ENCODE data around the gene ALDH1A1. TPM values are rescaled to one million over a fixed set of nuclear protein-coding genes. Genes with fewer than 3 reads are reported as not detected.

The ALDH1A1 gene
- total RNA-seq, 4 donors from 2014 or later, result 66.4 to 97.5 (median 82.3) TPM

DNA sequence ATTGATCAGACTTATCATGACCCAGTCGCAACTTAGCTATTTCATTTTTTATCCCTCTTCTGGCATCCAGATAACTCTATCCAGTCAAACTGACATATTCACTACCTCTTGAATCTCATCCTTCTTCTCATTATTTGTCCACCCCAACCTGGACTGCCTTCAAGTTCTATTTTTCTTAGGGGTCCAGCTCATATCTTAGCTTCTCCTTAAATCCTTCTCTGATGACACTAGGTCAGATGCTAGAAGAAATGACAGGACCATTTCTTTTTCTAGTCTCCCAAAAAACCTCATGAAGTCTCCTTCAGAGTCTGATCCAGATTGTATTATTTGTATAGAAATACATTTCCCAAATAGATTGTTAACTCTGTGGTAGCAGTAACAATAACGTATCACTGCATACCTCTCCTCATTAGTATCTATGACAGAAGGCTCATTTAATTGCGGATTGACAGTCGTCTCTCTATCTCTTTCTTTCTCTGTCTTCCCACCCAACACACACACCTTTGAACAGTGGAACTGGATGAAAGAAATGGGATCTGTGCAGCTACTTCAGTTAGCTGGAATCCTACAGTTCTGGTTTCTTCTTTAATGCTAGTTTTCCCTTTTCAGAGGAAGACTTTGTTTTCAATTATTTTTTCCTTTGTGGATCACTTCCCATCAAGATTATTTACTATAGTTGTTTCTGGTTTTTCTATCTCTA lies 33.5 kb downstream of the ALDH1A1 start:
- Histone ChIP-seq H3K4me1 (peaks cover 0 to 6% (median 0%) of the 10 kb centered on the region in 4 donors), H3K9me3 (no peaks in the 10 kb centered on the region), H3K36me3 (peaks cover 0 to 15% (median 0%) of the 10 kb centered on the region in 4 donors), H3K27ac (replicated peaks in 1 of 4) (no peak overlapping the region), H3K27me3 (no peaks in the 10 kb centered on the region), H3K4me3 (no peak overlapping the region)
- intact Hi-C loops (cut with DNase I), result no loop called here
- DNase-seq (ENCODE audit: extremely low spot score), result no peak
- WGBS, result 95% methylated on average over 4 of the region's 4 CpGs
- TF ChIP-seq EP300 (IDR thresholded peaks at IDR 0.05) (no peak), POLR2A (IDR thresholded peaks at IDR 0.05; ENCODE audit: low read depth) (no peak), POLR2AphosphoS5 (IDR thresholded peaks at IDR 0.05) (no peak)
- TF ChIP-seq, protein P1, sequence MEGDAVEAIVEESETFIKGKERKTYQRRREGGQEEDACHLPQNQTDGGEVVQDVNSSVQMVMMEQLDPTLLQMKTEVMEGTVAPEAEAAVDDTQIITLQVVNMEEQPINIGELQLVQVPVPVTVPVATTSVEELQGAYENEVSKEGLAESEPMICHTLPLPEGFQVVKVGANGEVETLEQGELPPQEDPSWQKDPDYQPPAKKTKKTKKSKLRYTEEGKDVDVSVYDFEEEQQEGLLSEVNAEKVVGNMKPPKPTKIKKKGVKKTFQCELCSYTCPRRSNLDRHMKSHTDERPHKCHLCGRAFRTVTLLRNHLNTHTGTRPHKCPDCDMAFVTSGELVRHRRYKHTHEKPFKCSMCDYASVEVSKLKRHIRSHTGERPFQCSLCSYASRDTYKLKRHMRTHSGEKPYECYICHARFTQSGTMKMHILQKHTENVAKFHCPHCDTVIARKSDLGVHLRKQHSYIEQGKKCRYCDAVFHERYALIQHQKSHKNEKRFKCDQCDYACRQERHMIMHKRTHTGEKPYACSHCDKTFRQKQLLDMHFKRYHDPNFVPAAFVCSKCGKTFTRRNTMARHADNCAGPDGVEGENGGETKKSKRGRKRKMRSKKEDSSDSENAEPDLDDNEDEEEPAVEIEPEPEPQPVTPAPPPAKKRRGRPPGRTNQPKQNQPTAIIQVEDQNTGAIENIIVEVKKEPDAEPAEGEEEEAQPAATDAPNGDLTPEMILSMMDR (IDR thresholded peaks at IDR 0.05), result no peak

DNA sequence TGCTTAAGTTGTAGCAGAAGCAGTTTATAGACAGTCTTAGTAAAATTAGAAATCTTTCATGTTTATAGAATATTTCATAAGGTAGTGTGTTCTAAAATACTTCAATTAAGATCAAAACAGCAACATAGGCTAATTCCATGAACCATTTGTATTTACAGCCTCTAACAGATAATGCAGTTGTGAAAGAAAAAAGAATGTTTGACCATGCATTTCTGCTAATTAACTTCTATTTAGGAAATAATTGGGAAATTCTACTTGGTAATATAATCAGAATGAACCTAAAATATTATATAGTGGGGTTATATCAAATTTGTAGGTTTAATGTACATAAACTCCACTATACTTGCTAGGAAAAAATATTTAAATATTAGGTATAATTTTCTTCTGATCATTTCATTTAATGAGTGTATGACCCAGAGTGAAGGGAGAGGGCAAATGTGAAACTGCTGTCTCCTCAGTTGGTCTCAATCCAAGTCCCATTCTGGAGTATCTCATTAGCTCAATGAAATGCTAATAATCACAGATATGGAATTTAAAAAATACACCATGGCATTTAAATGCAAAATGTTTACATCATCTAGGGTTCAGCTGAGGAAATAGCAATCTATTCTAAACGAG lies 34.9 kb downstream of the ALDH1A1 start:
- Histone ChIP-seq H3K27me3 (no peaks in the 10 kb centered on the region), H3K27ac (replicated peaks in 1 of 4) (no peak overlapping the region), H3K4me3 (no peak overlapping the region), H3K9me3 (no peaks in the 10 kb centered on the region), H3K36me3 (peaks cover 0 to 15% (median 0%) of the 10 kb centered on the region in 4 donors), H3K4me1 (peaks cover 0 to 6% (median 0%) of the 10 kb centered on the region in 4 donors)
- 20% methylated on average over 1 of the region's 1 CpG for WGBS
- TF ChIP-seq POLR2AphosphoS5 (IDR thresholded peaks at IDR 0.05), result no peak
- TF ChIP-seq EP300 (IDR thresholded peaks at IDR 0.05), result no peak
- TF ChIP-seq, protein P1 (IDR thresholded peaks at IDR 0.05), result no peak
- TF ChIP-seq POLR2A (IDR thresholded peaks at IDR 0.05; ENCODE audit: low read depth), result no peak
- no peak for DNase-seq (ENCODE audit: extremely low spot score)
- intact Hi-C loops (cut with DNase I), result no loop called here

DNA sequence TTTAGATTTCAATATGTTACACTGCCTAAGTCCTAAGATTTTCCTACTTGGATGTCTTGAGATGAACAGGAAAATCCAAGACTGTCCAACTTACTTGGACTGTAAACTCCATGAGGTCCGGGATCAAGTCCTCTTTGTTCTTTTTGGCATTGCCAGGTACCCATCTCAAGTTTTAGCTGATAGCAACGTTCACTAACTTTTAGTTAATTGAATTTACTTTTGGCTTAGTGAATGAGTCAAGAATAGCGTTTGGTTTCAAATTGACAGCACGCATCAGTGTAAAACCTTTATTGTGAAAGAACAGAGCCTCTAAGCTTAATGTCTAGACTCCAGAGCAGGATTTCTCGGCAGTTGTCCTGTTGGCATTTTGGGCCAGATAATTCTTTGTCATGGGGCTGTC lies 37.2 kb downstream of the ALDH1A1 start:
- no peak for DNase-seq (ENCODE audit: extremely low spot score)
- no peaks in the 10 kb centered on the region for H3K27me3 ChIP-seq
- 88% methylated on average over 5 of the region's 5 CpGs for WGBS
- H3K4me1 ChIP-seq, result peaks cover 0 to 13% (median 0%) of the 10 kb centered on the region in 4 donors
- no peak for TF ChIP-seq POLR2A (IDR thresholded peaks at IDR 0.05; ENCODE audit: low read depth)
- TF ChIP-seq, protein P1 (IDR thresholded peaks at IDR 0.05), result no peak
- TF ChIP-seq POLR2AphosphoS5 (IDR thresholded peaks at IDR 0.05), result no peak
- TF ChIP-seq EP300 (IDR thresholded peaks at IDR 0.05), result no peak
- H3K36me3 ChIP-seq, result peaks cover 0 to 15% (median 0%) of the 10 kb centered on the region in 4 donors
- no peaks in the 10 kb centered on the region for H3K9me3 ChIP-seq
- H3K27ac ChIP-seq (replicated peaks in 1 of 4), result no peak overlapping the region
- H3K4me3 ChIP-seq, result no peak overlapping the region
- intact Hi-C loops (cut with DNase I), result no loop called here

DNA sequence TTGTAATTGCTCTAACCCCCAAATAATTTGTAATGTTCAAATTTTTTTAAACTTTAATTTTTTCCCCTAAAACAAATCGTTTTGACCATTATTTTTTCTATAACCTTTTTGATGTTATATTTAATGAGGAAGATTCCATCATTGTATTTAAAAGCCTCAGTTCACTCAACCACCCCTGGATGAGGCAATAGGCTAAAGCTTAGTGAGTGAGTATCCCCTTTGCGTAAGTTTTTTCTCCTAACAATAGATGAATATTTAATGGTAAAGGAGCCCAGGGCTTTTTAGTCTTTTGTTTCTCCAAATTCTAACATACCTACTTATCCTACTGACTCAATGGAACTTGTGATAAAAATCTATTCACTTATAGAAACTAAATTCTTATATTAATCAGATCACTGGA lies 38.1 kb downstream of the ALDH1A1 start:
- H3K9me3 ChIP-seq, result no peaks in the 10 kb centered on the region
- WGBS, result 57% methylated on average over 2 of the region's 2 CpGs
- intact Hi-C loops (cut with DNase I), result no loop called here
- H3K4me1 ChIP-seq, result peaks cover 0 to 13% (median 0%) of the 10 kb centered on the region in 4 donors
- H3K36me3 ChIP-seq, result peaks cover 0 to 15% (median 0%) of the 10 kb centered on the region in 4 donors
- no peak overlapping the region for H3K27ac ChIP-seq (replicated peaks in 1 of 4)
- TF ChIP-seq, protein P1 (IDR thresholded peaks at IDR 0.05), result no peak
- no peak for TF ChIP-seq EP300 (IDR thresholded peaks at IDR 0.05)
- TF ChIP-seq POLR2AphosphoS5 (IDR thresholded peaks at IDR 0.05), result no peak
- no peak for TF ChIP-seq POLR2A (IDR thresholded peaks at IDR 0.05; ENCODE audit: low read depth)
- H3K27me3 ChIP-seq, result no peaks in the 10 kb centered on the region
- H3K4me3 ChIP-seq, result no peak overlapping the region
- DNase-seq (ENCODE audit: extremely low spot score), result no peak
